Spleen (tissue), 11 donors: ENCODE data around the gene RMC1. TPM values are rescaled to one million over a fixed set of nuclear protein-coding genes. Genes with fewer than 3 reads are reported as not detected.

Source experiments
- DNase-seq: peaks from one replicate; pipeline ENCODE4 v3.0.0-alpha.2; 2020
- H3K27ac ChIP-seq, 8 donors: fragments of 200-600 bp; sonication (generic) in 7 of 8; 1 replicate in 4 of 8; 2 replicates in 4 of 8; pipeline versions ENCODE4 v1.5.0 to v1.8.0; 2016 to 2021; ENCODE audit warnings: inconsistent platforms in 4 of 8, mild to moderate bottlenecking in 4 of 8, moderate library complexity in 1 of 8
- H3K27me3 ChIP-seq, 7 donors: fragments of 200-600 bp; sonication (generic) in 6 of 7; replicated peaks in 1 of 7; 1 replicate in 4 of 7; 2 replicates in 3 of 7; pipeline versions ENCODE4 v1.5.0 to v1.8.0; 2016 to 2021; ENCODE audit warnings: inconsistent platforms in 3 of 7, mild to moderate bottlenecking in 1 of 7
- H3K36me3 ChIP-seq, 6 donors: fragments of 200-600 bp; sonication (generic) in 5 of 6; 1 replicate in 4 of 6; 2 replicates in 2 of 6; pipeline versions ENCODE4 v1.5.0 to v1.8.0; 2016 to 2021; ENCODE audit warnings: inconsistent platforms in 2 of 6
- H3K4me1 ChIP-seq, 6 donors: fragments of 200-600 bp; sonication (generic) in 5 of 6; 1 replicate in 3 of 6; 2 replicates in 3 of 6; pipeline versions ENCODE4 v1.5.0 to v1.8.0; 2016 to 2021; ENCODE audit warnings: inconsistent platforms in 3 of 6
- H3K4me3 ChIP-seq, 8 donors: fragments of 200-600 bp; sonication (generic) in 7 of 8; 1 replicate in 4 of 8; 2 replicates in 4 of 8; pipeline versions ENCODE4 v1.5.0 to v1.8.0; 2016 to 2021; ENCODE audit warnings: inconsistent platforms in 4 of 8, mild to moderate bottlenecking in 4 of 8, moderate library complexity in 2 of 8
- H3K9me3 ChIP-seq, 8 donors: fragments of 200-600 bp; sonication (generic) in 7 of 8; 1 replicate in 4 of 8; 2 replicates in 4 of 8; pipeline versions ENCODE4 v1.5.0 to v1.8.0; 2016 to 2021; ENCODE audit warnings: inconsistent platforms in 4 of 8
- POLR2A ChIP-seq, 3 donors: fragments of 450-650 bp; IDR thresholded peaks; one replicate each; pipeline ENCODE4 v1.5.1; 2017; ENCODE audit warnings: antibody characterized with exemption in 3 of 3, mild to moderate bottlenecking in 1 of 3
- POLR2AphosphoS5 ChIP-seq, 3 donors: sonication (generic); formaldehyde crosslinking; IDR thresholded peaks; one replicate each; pipeline ENCODE4 v1.5.1; 2017; ENCODE audit warnings: antibody characterized with exemption in 3 of 3
- WGBS, 5 donors: extraction: QIAGEN DNeasy Blood & Tissue Kit in 3 of 5; methylation state at CpG; one replicate each; pipeline versions ENCODE4 v1.1.5 to v1.1.7; 2013 to 2018; 5-methylcytosine and 5-hydroxymethylcytosine counted together
- intact Hi-C: fragments of 100-400 bp; cut with DNase I; formaldehyde crosslinking; loops from one replicate; pipeline ENCODE4 v1.15.0; 2023; ENCODE audit warnings: low total_unique reads
- polyA plus RNA-seq, 3 donors: library from polyadenylated mRNA; stranded (reverse); fragments of 200-250 nt; gene quantifications; one replicate each; pipeline ENCODE4 v1.2.1, GENCODE V29; 2013
- total RNA-seq, 7 donors: library from RNA; depleted of rRNA in 3 of 7; stranded (reverse); fragments of >200 nt in 3 of 7; fragmentation: NEBNext Ultra II Directional in 4 of 7; extraction: Animal tissue kit (Norgen Biotek cat#: 25700) in 4 of 7; gene quantifications; one replicate each; pipeline versions ENCODE4 v1.1.0 to v1.2.1, GENCODE V29; 2016 to 2021
- TF ChIP-seq, protein P1 (sequence below), 11 experiments: fragments of 200-600 bp in 7 of 11; fragments of 450-650 bp in 4 of 11; sonication (generic) in 4 of 11; IDR thresholded peaks in 8 of 11; conservative IDR thresholded peaks in 3 of 11; 1 replicate in 7 of 11; 2 replicates in 4 of 11; pipeline versions ENCODE4 v1.4.0 to v1.8.0; 2016 to 2021; ENCODE audit warnings: antibody characterized with exemption in 11 of 11, inconsistent platforms in 4 of 11, mild to moderate bottlenecking in 1 of 11
- donor health status: healthy with polysubstance abuse.
- donor health status: DM: no; HTN: no; CAD: no; lungs with moderate emphysema.
- donor health status: DM: no; HTN: no; CAD: no.
- donor health status: Bipolar disorder and iron deficiency.
- donor health status: healthy.
- donor health status: DM: no; HTN: no; CAD: no.
- donor health status: DM: yes; HTN: yes; CAD: no.

The RMC1 gene
- total and polyA plus RNA-seq, 10 donors, result 29.5 to 74.7 (median 45.2) TPM

DNA sequence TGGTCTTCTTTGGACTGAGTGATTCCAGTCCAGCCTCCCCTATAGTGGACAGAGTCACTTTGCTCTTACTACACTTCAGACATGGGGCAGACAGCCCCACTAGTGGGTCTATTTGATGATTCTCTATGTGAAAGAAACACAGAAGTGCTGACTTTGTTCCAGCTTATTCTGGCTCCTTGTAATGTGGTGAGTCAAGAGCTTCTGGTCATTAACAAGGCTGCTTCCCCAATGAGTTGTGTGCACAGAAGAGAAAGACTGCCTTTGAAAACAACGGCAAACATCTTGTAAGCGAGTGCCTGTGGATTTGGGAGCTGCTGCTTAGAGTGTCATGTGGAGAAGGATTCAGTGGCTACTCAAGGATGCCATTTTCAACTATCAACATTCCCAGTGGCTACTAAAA lies 39.1 kb downstream of the RMC1 start:
- Histone ChIP-seq H3K27ac (peak overlapping the region in 1 of 8 donors; percentile 8), H3K27me3 (no peaks in the 10 kb centered on the region), H3K9me3 (no peaks in the 10 kb centered on the region), H3K4me3 (no peak overlapping the region), H3K4me1 (peaks cover 24 to 49% (median 36%) of the 10 kb centered on the region in 6 donors), H3K36me3 (peaks cover 0 to 100% (median 83%) of the 10 kb centered on the region in 6 donors)
- no peak for TF ChIP-seq POLR2AphosphoS5 (IDR thresholded peaks at IDR 0.05)
- TF ChIP-seq, protein P1, sequence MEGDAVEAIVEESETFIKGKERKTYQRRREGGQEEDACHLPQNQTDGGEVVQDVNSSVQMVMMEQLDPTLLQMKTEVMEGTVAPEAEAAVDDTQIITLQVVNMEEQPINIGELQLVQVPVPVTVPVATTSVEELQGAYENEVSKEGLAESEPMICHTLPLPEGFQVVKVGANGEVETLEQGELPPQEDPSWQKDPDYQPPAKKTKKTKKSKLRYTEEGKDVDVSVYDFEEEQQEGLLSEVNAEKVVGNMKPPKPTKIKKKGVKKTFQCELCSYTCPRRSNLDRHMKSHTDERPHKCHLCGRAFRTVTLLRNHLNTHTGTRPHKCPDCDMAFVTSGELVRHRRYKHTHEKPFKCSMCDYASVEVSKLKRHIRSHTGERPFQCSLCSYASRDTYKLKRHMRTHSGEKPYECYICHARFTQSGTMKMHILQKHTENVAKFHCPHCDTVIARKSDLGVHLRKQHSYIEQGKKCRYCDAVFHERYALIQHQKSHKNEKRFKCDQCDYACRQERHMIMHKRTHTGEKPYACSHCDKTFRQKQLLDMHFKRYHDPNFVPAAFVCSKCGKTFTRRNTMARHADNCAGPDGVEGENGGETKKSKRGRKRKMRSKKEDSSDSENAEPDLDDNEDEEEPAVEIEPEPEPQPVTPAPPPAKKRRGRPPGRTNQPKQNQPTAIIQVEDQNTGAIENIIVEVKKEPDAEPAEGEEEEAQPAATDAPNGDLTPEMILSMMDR (IDR thresholded peaks at IDR 0.05 in 8 of 11, conservative IDR thresholded peaks at IDR 0.05 in 3 of 11), result no peak
- no peak for TF ChIP-seq POLR2A (IDR thresholded peaks at IDR 0.05)
- intact Hi-C loops, result no loop called here
- DNase-seq, result no peak
- WGBS, 5 donors, result 95 to 98% (median 95%) methylated on average over 2 of the region's 2 CpGs

DNA sequence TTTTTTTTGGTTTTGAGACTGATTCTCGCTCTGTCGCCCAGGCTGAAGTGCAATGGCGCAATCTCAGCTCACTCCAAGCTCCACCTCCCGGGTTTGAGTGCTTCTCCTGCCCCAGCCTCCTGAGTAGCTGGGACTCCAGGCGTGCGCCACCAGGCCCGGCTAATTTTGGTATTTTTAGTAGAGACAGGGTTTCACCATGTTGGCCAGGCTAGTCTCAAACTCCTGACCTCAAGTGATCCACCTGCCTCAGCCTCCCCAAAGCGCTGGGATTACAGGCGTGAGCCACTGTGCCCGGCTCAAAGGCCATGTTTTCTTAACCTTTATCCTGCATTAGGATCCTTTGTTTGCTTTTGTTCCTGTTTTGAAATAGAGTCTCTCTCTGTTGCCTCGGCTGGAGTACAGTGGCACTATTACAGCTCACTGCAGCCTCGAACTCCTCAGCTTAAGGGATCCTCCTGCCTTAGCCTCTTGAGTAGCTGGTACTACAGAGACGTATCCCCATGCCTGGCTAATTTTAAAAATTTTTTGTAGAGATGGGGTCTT lies 42.0 kb downstream of the RMC1 start:
- Histone ChIP-seq H3K9me3 (no peaks in the 10 kb centered on the region), H3K36me3 (peaks cover 0 to 100% (median 75%) of the 10 kb centered on the region in 6 donors), H3K27me3 (no peaks in the 10 kb centered on the region), H3K4me3 (no peak overlapping the region), H3K27ac (no peak overlapping the region), H3K4me1 (peaks cover 12 to 28% (median 22%) of the 10 kb centered on the region in 6 donors)
- TF ChIP-seq POLR2AphosphoS5 (IDR thresholded peaks at IDR 0.05) (no peak), POLR2A (IDR thresholded peaks at IDR 0.05) (no peak)
- intact Hi-C loops, result no loop called here
- 93 to 97% (median 95%) methylated on average over 13 of the region's 13 CpGs for WGBS, 5 donors
- DNase-seq, result no peak

DNA sequence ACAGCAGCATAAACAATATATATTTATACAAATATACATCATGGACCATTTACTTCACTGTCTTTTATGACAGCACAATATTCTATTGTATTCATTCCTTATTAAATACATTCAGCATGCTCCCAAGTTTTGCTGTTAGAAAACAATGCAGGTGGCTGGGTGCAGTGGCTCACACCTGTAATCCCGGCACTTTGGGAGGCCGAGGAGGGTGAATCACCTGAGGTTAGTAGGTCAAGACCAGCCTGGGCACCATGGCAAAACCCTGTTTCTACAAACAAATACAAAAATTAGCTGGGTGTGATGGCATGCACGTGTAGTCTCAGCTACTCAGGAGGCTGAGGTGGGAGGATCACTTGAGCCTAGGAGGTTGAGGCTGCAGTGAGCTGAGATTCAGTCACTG lies 44.0 kb downstream of the RMC1 start:
- WGBS, 5 donors, result 88 to 95% (median 93%) methylated on average over 3 of the region's 3 CpGs
- TF ChIP-seq, protein P1 (IDR thresholded peaks at IDR 0.05 in 8 of 11, conservative IDR thresholded peaks at IDR 0.05 in 3 of 11), result no peak
- no peak for TF ChIP-seq POLR2AphosphoS5 (IDR thresholded peaks at IDR 0.05)
- intact Hi-C loops, result no loop called here

DNA sequence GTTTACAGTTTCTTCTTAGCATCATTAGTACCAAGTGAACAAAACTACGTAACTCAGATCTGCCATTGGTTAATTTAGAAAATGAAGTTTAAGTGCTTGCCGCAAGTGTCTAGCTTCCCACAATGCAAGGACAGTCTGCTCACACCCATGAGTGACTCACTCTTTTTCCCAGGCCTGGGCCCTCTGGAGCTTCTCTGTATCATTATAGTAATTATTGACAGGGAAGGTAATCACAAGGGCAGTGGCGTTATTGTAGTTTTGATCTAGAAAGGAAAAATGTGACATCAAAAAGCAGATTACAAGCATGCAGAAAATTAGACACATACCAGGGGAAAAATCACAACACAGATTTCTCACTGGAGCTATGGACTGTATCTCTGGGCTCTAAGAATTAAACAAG lies 44.5 kb downstream of the RMC1 start:
- no peaks in the 10 kb centered on the region for H3K27me3 ChIP-seq
- no peak overlapping the region for H3K27ac ChIP-seq
- intact Hi-C loops, result no loop called here
- WGBS, 5 donors, result 65 to 94% (median 76%) methylated on average over 3 of the region's 3 CpGs
- DNase-seq, result no peak
- H3K4me1 ChIP-seq, result peaks cover 0 to 3% (median 0%) of the 10 kb centered on the region in 6 donors
- peaks cover 0 to 100% (median 86%) of the 10 kb centered on the region in 6 donors for H3K36me3 ChIP-seq
- TF ChIP-seq, protein P1 (IDR thresholded peaks at IDR 0.05 in 8 of 11, conservative IDR thresholded peaks at IDR 0.05 in 3 of 11), result no peak
- TF ChIP-seq POLR2AphosphoS5 (IDR thresholded peaks at IDR 0.05) (no peak), POLR2A (IDR thresholded peaks at IDR 0.05) (no peak)
- H3K4me3 ChIP-seq, result no peak overlapping the region
- no peaks in the 10 kb centered on the region for H3K9me3 ChIP-seq

More for the DNA sequence above, 44.0 kb downstream of the RMC1 start:
- H3K4me3 ChIP-seq, result no peak overlapping the region
- no peaks in the 10 kb centered on the region for H3K27me3 ChIP-seq
- H3K4me1 ChIP-seq, result peaks cover 0 to 8% (median 2%) of the 10 kb centered on the region in 6 donors
- H3K9me3 ChIP-seq, result no peaks in the 10 kb centered on the region
- no peak for DNase-seq
- H3K27ac ChIP-seq, result no peak overlapping the region
- H3K36me3 ChIP-seq, result peaks cover 0 to 100% (median 86%) of the 10 kb centered on the region in 6 donors
